A549 (cell line): Measurements from ENCODE around the gene CREM.

Experiments used
- KDM5A ChIP-seq: fragments of 200-600 bp; sonication (generic); IDR thresholded peaks from 2 replicates; pipeline ENCODE4 v1.6.1; 2016; ENCODE audit warnings: antibody characterized with exemption, mild to moderate bottlenecking
- MAX ChIP-seq: IDR thresholded peaks from 2 replicates; pipeline ENCODE4 v1.6.1; 2012

GRCh38 chr10:35201234-35201633 is 74.6 kb downstream of the CREM start:
- no peak for TF ChIP-seq MAX
- no peak for TF ChIP-seq KDM5A
